GM10248 (cell line): ENCODE measurements around the gene CNPPD1.

Source experiments
- CTCF ChIA-PET: fragments of 300-600 bp; sonication (Branson Sonifier 250); formaldehyde crosslinking; extraction: SDS; loops from one replicate; lab custom pipeline; 2021; ENCODE audit warnings: antibody characterized with exemption; lab: Yijun Ruan, JAX
- POLR2A ChIA-PET: fragments of 350-650 bp; sonication (Branson Sonifier 250); formaldehyde crosslinking; extraction: SDS; loops from one replicate; lab custom pipeline; 2020; ENCODE audit warnings: antibody characterized with exemption; lab: Yijun Ruan, JAX
- DNase-seq: peaks from one replicate; pipeline ENCODE4 v3.0.0; 2012; ENCODE audit errors: extremely low spot score
- TF ChIP-seq, protein P1 (sequence below): IDR thresholded peaks from 2 replicates; pipeline ENCODE4 v1.5.1; 2012; ENCODE audit warnings: mild to moderate bottlenecking, low read depth; ENCODE audit errors: extremely low read depth, missing control alignments, control extremely low read depth

The CNPPD1 gene

DNA sequence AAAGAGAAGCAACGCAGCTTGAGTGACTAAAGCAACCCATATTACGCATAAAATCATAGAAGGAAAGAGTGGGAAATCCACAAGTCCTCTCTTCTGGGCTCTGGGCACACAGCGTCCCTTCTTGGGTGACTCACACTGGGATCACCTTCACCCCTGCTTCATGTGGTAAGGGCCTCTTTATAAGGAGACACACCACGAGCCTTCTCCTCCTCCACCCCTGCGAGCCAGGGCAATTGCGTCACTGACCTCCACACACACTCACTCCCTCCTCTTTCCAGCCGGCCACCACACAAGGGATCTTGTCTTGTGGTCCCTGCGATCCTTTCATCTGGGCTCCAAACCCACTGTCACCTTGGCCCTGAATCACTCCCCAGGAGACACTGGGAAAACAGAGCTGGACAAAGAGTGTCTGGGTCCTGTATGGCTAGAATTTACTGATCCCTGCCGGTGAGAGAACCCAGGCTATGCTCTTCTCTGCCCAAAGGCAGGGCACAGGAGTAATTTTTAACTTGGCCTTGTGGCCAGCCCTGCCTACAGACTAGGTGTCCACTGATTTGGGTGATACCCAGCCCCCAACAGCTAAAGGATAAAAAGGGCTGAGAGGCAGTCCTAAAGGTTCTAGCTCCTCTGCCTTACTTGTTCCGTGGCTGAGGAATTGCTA lies 51.4 kb downstream of the CNPPD1 start:
- TF ChIP-seq, protein P1, sequence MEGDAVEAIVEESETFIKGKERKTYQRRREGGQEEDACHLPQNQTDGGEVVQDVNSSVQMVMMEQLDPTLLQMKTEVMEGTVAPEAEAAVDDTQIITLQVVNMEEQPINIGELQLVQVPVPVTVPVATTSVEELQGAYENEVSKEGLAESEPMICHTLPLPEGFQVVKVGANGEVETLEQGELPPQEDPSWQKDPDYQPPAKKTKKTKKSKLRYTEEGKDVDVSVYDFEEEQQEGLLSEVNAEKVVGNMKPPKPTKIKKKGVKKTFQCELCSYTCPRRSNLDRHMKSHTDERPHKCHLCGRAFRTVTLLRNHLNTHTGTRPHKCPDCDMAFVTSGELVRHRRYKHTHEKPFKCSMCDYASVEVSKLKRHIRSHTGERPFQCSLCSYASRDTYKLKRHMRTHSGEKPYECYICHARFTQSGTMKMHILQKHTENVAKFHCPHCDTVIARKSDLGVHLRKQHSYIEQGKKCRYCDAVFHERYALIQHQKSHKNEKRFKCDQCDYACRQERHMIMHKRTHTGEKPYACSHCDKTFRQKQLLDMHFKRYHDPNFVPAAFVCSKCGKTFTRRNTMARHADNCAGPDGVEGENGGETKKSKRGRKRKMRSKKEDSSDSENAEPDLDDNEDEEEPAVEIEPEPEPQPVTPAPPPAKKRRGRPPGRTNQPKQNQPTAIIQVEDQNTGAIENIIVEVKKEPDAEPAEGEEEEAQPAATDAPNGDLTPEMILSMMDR = no peak
- ChIA-PET POLR2A (no interaction called here), CTCF (interaction anchor here (1.1 to 11.1 kb wide), 4 partner anchors 10 to 273 kb away, joined by 3 to 77 read pairs (median 5); no protein-coding TSS in a partner anchor)
- no peak for DNase-seq

GRCh38 chr2:219124381-219125110 lies 52.2 kb downstream of the CNPPD1 start:
- ChIA-PET POLR2A (no interaction called here), CTCF (interaction anchor here (1.3 to 15.5 kb wide), 7 partner anchors 9 to 143 kb away, joined by 3 to 208 read pairs (median 50); partner anchors contain the start of gene IHH)
- TF ChIP-seq, protein P1 = no peak
- no peak for DNase-seq

GRCh38 chr2:219123356-219124135 lies 53.2 kb downstream of the CNPPD1 start:
- POLR2A ChIA-PET = interaction anchor here (0.5 to 0.6 kb wide), 2 partner anchors 265 to 287 kb away, joined by 3 to 6 read pairs; no protein-coding TSS in a partner anchor
- CTCF ChIA-PET = interaction anchor here (1.2 to 15.5 kb wide), 10 partner anchors 7 to 271 kb away, joined by 3 to 208 read pairs (median 28); partner anchors contain the start of gene IHH
- no peak for DNase-seq
- TF ChIP-seq, protein P1 = no peak

- POLR2A ChIA-PET = no interaction called here
- DNase-seq = no peak
- TF ChIP-seq, protein P1 = no peak
- CTCF ChIA-PET = interaction anchor here (0.8 to 15.5 kb wide), 16 partner anchors 8 to 270 kb away, joined by 3 to 208 read pairs (median 5); partner anchors contain the start of genes CRYBA2 and IHH
These were observed 54.3 kb downstream of the CNPPD1 start for GRCh38 chr2:219122202-219122980.
